Panc1 (cell line): Measurements from ENCODE around the gene SPAG6. TPM values are rescaled to one million over a fixed set of nuclear protein-coding genes. Genes with fewer than 3 reads are reported as not detected.

ENCODE experiments used
- ATAC-seq: fragments of 200-7000 bp; cut with Tn5 transposase; 2 replicates; pipeline ENCODE4 v1.9.1; 2020; ENCODE audit warnings: mild to moderate bottlenecking, moderate library complexity
- BruUV-seq: library from RNA; stranded (reverse); fragments of 400-500 nt; replicated peaks from 2 replicates; lab custom pipeline; 2021; lab: Mats Ljungman, UMichigan
- CTCF ChIA-PET: fragments of 300-600 bp; sonication (Branson Sonifier 250); formaldehyde crosslinking; loops from one replicate; lab custom pipeline; 2022; ENCODE audit warnings: antibody characterized with exemption; lab: Charles Lee
- POLR2A ChIA-PET: fragments of 300-600 bp; sonication (Branson Sonifier 250); formaldehyde crosslinking; loops from one replicate; lab custom pipeline; 2022; ENCODE audit warnings: antibody characterized with exemption; lab: Charles Lee
- DNase-seq: peaks from one replicate; pipeline ENCODE4 v3.0.0-alpha.2; 2010; ENCODE audit warnings: low read depth, low spot score
- H3K27ac ChIP-seq: 2 replicates; pipeline ENCODE4 v1.5.1; 2011; ENCODE audit warnings: mild to moderate bottlenecking, low read length, inconsistent platforms
- H3K27me3 ChIP-seq: fragments of 200-500 bp; sonication (Bioruptor generic); 2 replicates; pipeline ENCODE4 v1.6.0; 2014; ENCODE audit warnings: low read length, inconsistent platforms; ENCODE audit not compliant: control insufficient read depth, insufficient read depth
- H3K36me3 ChIP-seq: fragments of 200-500 bp; sonication (Bioruptor generic); 2 replicates; pipeline ENCODE4 v1.5.1; 2014; ENCODE audit warnings: inconsistent platforms, mild to moderate bottlenecking, low read length, moderate library complexity; ENCODE audit not compliant: control insufficient read depth, insufficient read depth
- H3K4me1 ChIP-seq: 2 replicates; pipeline ENCODE4 v1.5.1; 2011; ENCODE audit warnings: inconsistent platforms, mild to moderate bottlenecking, low read length, moderate library complexity; ENCODE audit not compliant: control insufficient read depth, insufficient read depth
- H3K4me3 ChIP-seq, 2 experiments: 2 replicates each; pipeline ENCODE4 v1.5.1; 2011 to 2012; ENCODE audit warnings: low read depth in 2 of 2, low read length in 2 of 2, mild to moderate bottlenecking in 2 of 2, inconsistent platforms in 1 of 2, moderate library complexity in 1 of 2
- H3K9me3 ChIP-seq: fragments of 200-500 bp; sonication (Bioruptor generic); 2 replicates; pipeline ENCODE4 v1.5.1; 2014; ENCODE audit warnings: low read depth, mild to moderate bottlenecking, inconsistent platforms, low read length, moderate library complexity; ENCODE audit not compliant: control insufficient read depth, insufficient read depth
- CTCF ChIP-seq: fragments of 450-650 bp; IDR thresholded peaks from 2 replicates; pipeline ENCODE4 v1.5.1; 2017; ENCODE audit warnings: mild to moderate bottlenecking
- POLR2AphosphoS5 ChIP-seq: IDR thresholded peaks from 2 replicates; pipeline ENCODE4 v1.6.1; 2012; ENCODE audit warnings: mild to moderate bottlenecking, low read depth, low read length, moderate library complexity
- REST ChIP-seq, 2 experiments: IDR thresholded peaks; 2 replicates each; pipeline ENCODE4 v1.6.1; 2011 to 2012; ENCODE audit warnings: low read depth in 2 of 2, control low read depth in 1 of 2, low read length in 1 of 2, mild to moderate bottlenecking in 1 of 2, moderate library complexity in 1 of 2; ENCODE audit not compliant: insufficient read depth in 1 of 2
- SIN3A ChIP-seq: IDR thresholded peaks from 2 replicates; pipeline ENCODE4 v1.6.1; 2012; ENCODE audit warnings: low read depth, mild to moderate bottlenecking, low read length, moderate library complexity, borderline replicate concordance; ENCODE audit not compliant: insufficient read depth
- TCF7L2 ChIP-seq: IDR thresholded peaks from 2 replicates; pipeline ENCODE4 v1.6.1; 2011; ENCODE audit warnings: mild to moderate bottlenecking, low read depth, low read length, inconsistent platforms
- in situ Hi-C: cut with HindIII; loops from 2 replicates; pipeline ENCODE4 v1.10.0; 2016; ENCODE audit warnings: low sequenced_read_pairs, low pct_unique_long_range_greater_than_20kb
- intact Hi-C: fragments of 100-400 bp; cut with micrococcal nuclease; formaldehyde crosslinking; loops from one replicate; pipeline ENCODE4 v1.10.0; 2022; ENCODE audit not compliant: unreplicated experiment
- total RNA-seq: library from RNA; stranded (reverse); gene quantifications from one replicate; pipeline ENCODE4 v1.2.1, GENCODE V29; 2021; ENCODE audit not compliant: unreplicated experiment

SPAG6 gene
- total RNA-seq, 1 experiment from 2014 or later = not detected

GRCh38 chr10:22325272-22326144 lies 19.8 kb upstream of the SPAG6 start:
- Histone ChIP-seq H3K4me3 (peak overlapping the region; percentile 56 to 75), H3K4me1 (peaks cover 19% of the 10 kb centered on the region), H3K9me3 (no peaks in the 10 kb centered on the region), H3K27me3 (no peaks in the 10 kb centered on the region; the same call in 1 of the 2 replicates), H3K27ac (peak overlapping the region; percentile 78), H3K36me3 (peaks cover 21% of the 10 kb centered on the region)
- intact Hi-C loops (no loop called here), in situ Hi-C loops (no loop called here)
- DNase-seq (no peak), ATAC-seq (peak; percentile 80)
- POLR2A ChIA-PET = no interaction called here
- CTCF ChIA-PET = no interaction called here
- TF ChIP-seq CTCF (no peak), TCF7L2 (no peak), SIN3A (no peak), REST (IDR thresholded peaks at IDR 0.05; ENCODE audit: insufficient read depth in 1 of 2, low read depth in 2 of 2, low read length in 1 of 2) (no peak), POLR2AphosphoS5 (no peak)
- no TSS peak for BruUV-seq

GRCh38 chr10:22326145-22326702 lies 19.1 kb upstream of the SPAG6 start:
- Histone ChIP-seq H3K27me3 (no peaks in the 10 kb centered on the region; the same call in 1 of the 2 replicates), H3K36me3 (peaks cover 21% of the 10 kb centered on the region), H3K4me1 (peaks cover 19% of the 10 kb centered on the region), H3K27ac (peak overlapping the region; percentile 77), H3K4me3 (peak overlapping the region; percentile 56 to 75), H3K9me3 (no peaks in the 10 kb centered on the region)
- intact Hi-C loops (no loop called here), in situ Hi-C loops (no loop called here)
- POLR2A ChIA-PET = no interaction called here
- TF ChIP-seq SIN3A = no peak
- TF ChIP-seq CTCF = no peak
- no peak for TF ChIP-seq TCF7L2
- TF ChIP-seq POLR2AphosphoS5 = no peak
- no peak for TF ChIP-seq REST (IDR thresholded peaks at IDR 0.05; ENCODE audit: insufficient read depth in 1 of 2, low read depth in 2 of 2, low read length in 1 of 2)
- ATAC-seq (no peak), DNase-seq (no peak)
- CTCF ChIA-PET = interaction anchor here (0.6 kb wide), 1 partner anchor 335 kb away, joined by 3 read pairs; no protein-coding TSS in a partner anchor
- no TSS peak for BruUV-seq
